Thymus (tissue), 11 donors: ENCODE results near the gene GALNT16. TPM values are rescaled to one million over a fixed set of nuclear protein-coding genes. Genes with fewer than 3 reads are reported as not detected.
"Not testable (repeated sequence)": the region's sequence is repeated elsewhere in the genome, so short reads cannot be mapped to it uniquely, and the experiment has no call there.

ENCODE experiments used
- DNase-seq, 9 donors: peaks; one replicate each; pipeline ENCODE4 v3.0.0-alpha.2; 2013; ENCODE audit warnings: low spot score in 9 of 9, low read depth in 6 of 9, missing footprints in 1 of 9
- H3K27ac ChIP-seq, 2 donors: one replicate each; pipeline ENCODE4 v1.5.1; 2013; ENCODE audit warnings: control low read depth in 1 of 2, low read depth in 1 of 2, low read length in 1 of 2, mild to moderate bottlenecking in 1 of 2, moderate library complexity in 1 of 2
- H3K27me3 ChIP-seq, 2 donors: one replicate each; pipeline ENCODE4 v1.5.1; 2013; ENCODE audit warnings: low read length in 1 of 2; ENCODE audit not compliant: control insufficient read depth in 2 of 2, insufficient read depth in 1 of 2
- H3K36me3 ChIP-seq, 2 donors: one replicate each; pipeline ENCODE4 v1.5.1; 2013; ENCODE audit warnings: low read length in 1 of 2, mild to moderate bottlenecking in 1 of 2, moderate library complexity in 1 of 2; ENCODE audit not compliant: control insufficient read depth in 2 of 2, insufficient read depth in 2 of 2
- H3K4me1 ChIP-seq, 2 donors: one replicate each; pipeline ENCODE4 v1.5.1; 2013; ENCODE audit warnings: low read length in 2 of 2; ENCODE audit not compliant: control insufficient read depth in 2 of 2, insufficient read depth in 2 of 2
- H3K4me3 ChIP-seq, 2 donors: one replicate each; pipeline ENCODE4 v1.5.1; 2013; ENCODE audit warnings: low read length in 2 of 2, control low read depth in 1 of 2, mild to moderate bottlenecking in 1 of 2
- H3K9me3 ChIP-seq, 2 donors: one replicate each; pipeline ENCODE4 v1.5.1; 2013; ENCODE audit warnings: low read length in 1 of 2, mild to moderate bottlenecking in 1 of 2; ENCODE audit not compliant: control insufficient read depth in 2 of 2, insufficient read depth in 1 of 2
- WGBS: extraction: QIAGEN DNeasy Blood & Tissue Kit; methylation state at CpG from one replicate; pipeline ENCODE4 v1.1.7; 2013; 5-methylcytosine and 5-hydroxymethylcytosine counted together
- polyA plus RNA-seq: library from polyadenylated mRNA; stranded (reverse); fragments of 200-250 nt; gene quantifications from one replicate; pipeline ENCODE4 v1.2.3, GENCODE V29; 2013
- total RNA-seq: library from RNA; stranded (reverse); fragments of 120-200 nt; gene quantifications from one replicate; pipeline ENCODE4 v1.2.4, GENCODE V29; 2013
- donor health status: healthy.

Gene GALNT16
- total and polyA plus RNA-seq, 2 donors, result 0.76 to 0.91 TPM

DNA sequence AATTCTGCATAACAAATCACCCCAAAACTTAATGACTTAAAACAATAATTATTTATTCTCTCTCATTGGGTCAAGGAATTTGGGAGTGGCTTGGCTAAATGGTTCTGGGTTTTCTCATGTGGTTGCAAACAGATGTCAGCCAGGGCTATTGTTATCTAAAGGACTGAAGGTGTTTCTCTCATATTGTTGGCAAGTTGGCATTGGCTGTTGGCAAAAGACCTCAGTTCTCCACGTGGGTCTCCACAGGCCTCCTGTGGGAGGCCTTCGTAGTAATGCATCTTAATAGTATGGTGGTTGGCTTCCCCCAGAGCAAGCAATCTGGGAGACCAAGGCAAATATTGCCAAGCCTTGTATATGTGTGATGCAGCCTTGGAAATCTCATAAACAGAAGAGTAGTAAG is 14.4 kb downstream of the GALNT16 start:
- Histone ChIP-seq H3K9me3 (no peaks in the 10 kb centered on the region), H3K4me3 (no peak overlapping the region), H3K27me3 (peaks cover 0 to 13% of the 10 kb centered on the region in 2 donors), H3K27ac (no peak overlapping the region), H3K36me3 (no peaks in the 10 kb centered on the region), H3K4me1 (no peaks in the 10 kb centered on the region)
- 62% methylated on average over 2 of the region's 2 CpGs for WGBS
- no peak for DNase-seq

DNA sequence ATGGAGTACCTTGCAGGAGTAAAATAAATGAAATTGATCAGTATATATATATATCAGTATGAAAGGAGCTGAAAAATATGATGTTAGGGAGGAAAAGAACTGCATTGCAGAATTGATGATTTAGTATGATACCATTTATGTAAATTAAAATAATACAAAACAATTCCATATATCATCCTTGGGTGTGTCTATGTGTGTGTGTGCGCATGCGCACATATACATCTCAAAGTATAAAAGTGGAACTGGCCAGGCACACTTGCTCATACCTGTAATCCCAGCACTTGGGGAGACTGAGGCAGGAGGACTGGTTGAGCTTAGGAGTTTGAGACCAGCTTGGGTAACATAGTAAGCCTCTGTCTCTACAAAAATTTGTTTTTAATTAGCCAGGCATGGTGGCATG is 15.4 kb downstream of the GALNT16 start:
- Histone ChIP-seq H3K4me1 (no peaks in the 10 kb centered on the region), H3K27ac (no peak overlapping the region), H3K4me3 (no peak overlapping the region), H3K36me3 (no peaks in the 10 kb centered on the region), H3K27me3 (peaks cover 0 to 9% of the 10 kb centered on the region in 2 donors), H3K9me3 (no peaks in the 10 kb centered on the region)
- 97% methylated on average over 2 of the region's 2 CpGs for WGBS
- DNase-seq, result no peak

DNA sequence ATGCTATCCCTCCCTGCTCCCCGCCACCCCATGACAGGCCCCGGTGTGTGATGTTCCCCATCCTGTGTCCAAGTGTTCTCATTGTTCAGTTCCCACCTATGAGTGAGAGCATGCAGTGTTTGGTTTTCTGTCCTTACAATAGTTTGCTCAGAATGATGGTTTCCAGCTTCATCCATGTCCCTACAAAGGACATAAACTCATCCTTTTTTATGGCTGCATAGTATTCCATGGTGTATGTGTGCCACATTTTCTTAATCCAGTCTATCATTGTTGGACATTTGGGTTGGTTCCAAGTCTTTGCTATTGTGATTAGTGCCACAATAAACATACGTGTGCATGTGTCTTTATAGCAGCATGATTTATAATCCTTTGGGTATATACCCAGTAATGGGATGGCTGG is 17.4 kb downstream of the GALNT16 start:
- 91% methylated on average over 3 of the region's 3 CpGs for WGBS

DNA sequence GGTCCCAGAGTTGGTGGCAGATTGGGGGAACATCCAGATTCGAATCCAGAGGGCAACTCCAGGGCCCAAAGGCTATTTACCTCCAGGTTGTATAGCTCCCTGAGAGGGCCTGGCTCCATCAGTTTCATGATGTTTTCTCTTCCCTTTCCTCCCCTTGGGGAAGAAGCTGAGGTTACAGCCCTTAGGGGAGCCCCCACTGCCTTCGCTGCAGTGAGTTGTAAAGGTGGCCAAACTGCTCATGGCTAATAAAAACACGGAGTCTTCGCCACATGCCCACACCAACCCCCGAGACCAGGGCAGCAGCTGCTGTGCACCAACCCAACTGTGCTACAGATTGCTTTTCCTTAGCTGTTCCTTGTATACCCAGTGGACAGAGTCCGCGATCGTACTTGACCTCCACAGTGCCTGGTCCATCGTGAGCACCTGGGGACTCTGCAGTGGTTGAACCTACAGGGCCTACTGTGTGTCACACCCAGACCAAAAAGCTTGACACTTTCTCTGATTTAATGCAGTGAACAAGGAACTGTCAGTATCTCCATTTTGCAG is 20.9 kb downstream of the GALNT16 start:
- 95% methylated on average over 9 of the region's 9 CpGs for WGBS
- Histone ChIP-seq H3K9me3 (no peaks in the 10 kb centered on the region), H3K27me3 (peaks cover 0 to 3% of the 10 kb centered on the region in 2 donors), H3K4me1 (no peaks in the 10 kb centered on the region), H3K4me3 (no peak overlapping the region), H3K36me3 (no peaks in the 10 kb centered on the region), H3K27ac (no peak overlapping the region)
- DNase-seq, result no peak

More for the DNA sequence above, 17.4 kb downstream of the GALNT16 start:
- H3K4me1 ChIP-seq, H3K4me3 ChIP-seq, DNase-seq, H3K9me3 ChIP-seq, H3K27me3 ChIP-seq, H3K27ac ChIP-seq, H3K36me3 ChIP-seq: not testable (repeated sequence)

DNA sequence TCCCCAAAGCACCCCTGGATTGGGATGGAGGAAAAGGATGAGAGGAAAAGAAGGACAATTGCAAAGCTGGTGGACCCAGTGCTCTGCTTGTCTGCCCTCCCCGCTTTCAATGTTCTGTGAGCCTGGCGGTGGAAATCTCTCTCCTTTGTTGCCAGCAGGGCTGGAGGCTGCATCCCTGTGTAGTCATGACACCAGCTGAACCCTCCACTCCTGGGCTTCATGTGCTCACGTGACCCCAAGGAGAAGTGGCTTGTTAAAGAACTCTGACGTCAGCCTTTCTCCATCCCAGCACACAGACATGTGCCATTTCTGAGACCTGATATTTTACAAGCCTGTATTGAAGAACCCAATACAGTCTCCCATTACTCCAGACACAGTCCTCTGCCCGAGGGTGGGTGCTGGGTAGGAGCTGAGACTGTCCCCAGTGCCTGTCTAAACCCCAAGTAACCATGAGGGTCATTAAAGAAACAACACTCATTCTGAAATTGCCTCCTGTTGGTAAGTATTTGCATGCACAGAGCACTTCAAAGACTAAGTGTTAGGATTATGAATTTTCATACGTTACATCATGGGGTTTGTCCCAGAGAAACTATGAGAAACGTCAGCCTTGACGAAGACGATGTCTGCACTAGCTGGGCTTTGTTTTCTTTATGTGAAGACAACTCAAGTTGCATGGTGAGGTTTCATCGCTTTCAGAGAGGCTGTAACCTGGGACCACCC is 21.7 kb downstream of the GALNT16 start:
- DNase-seq, result no peak
- H3K4me1 ChIP-seq, result no peaks in the 10 kb centered on the region
- 84% methylated on average over 10 of the region's 10 CpGs for WGBS

DNA sequence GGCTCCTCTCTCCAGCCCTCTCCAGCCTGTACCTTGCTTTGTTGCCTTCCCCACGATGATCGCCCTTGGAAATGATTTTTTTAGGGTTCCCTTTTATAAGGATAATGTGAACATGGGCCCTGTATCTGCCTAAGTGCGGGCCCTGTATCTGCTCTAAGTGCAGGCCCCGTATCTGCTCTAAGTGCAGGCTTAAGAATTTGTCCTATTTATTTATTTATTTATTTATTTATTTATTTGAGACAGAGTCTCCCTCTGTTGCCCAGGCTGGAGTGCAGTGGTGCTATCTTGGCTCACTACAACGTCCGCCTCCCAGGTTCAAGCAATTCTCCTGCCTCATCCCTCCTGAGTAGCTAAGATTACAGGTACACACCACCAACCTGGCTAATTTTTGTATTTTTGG is 22.5 kb downstream of the GALNT16 start:
- H3K27me3 ChIP-seq, result peaks cover 0 to 3% of the 10 kb centered on the region in 2 donors
- no peak for DNase-seq
- no peaks in the 10 kb centered on the region for H3K9me3 ChIP-seq
- H3K36me3 ChIP-seq, result no peaks in the 10 kb centered on the region
- WGBS, result 97% methylated on average over 6 of the region's 6 CpGs
- no peaks in the 10 kb centered on the region for H3K4me1 ChIP-seq
- no peak overlapping the region for H3K27ac ChIP-seq
- no peak overlapping the region for H3K4me3 ChIP-seq

More for the DNA sequence above, 21.7 kb downstream of the GALNT16 start:
- Histone ChIP-seq H3K36me3 (no peaks in the 10 kb centered on the region), H3K27me3 (peaks cover 0 to 3% of the 10 kb centered on the region in 2 donors), H3K9me3 (no peaks in the 10 kb centered on the region), H3K4me3 (no peak overlapping the region), H3K27ac (no peak overlapping the region)

DNA sequence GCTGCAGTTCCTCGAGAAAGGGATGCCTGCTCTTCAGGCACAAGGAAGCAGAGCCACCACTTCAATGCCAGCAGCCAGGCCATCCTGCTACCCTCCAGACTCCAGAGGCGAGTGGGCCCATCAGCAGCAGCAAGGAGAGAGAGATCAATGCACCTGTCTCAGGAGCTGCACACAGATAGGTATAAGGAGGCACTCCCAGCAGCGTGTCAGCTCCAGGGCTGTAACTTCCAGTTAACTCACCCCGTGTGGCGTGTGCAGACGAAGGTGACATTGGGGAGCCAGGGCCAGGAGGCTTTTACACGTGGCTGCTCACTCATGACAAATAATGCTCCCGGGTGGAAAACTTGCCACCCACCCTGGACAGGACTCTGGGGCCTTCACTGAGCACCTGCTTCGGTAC is 24.2 kb downstream of the GALNT16 start:
- DNase-seq, result no peak
- H3K27me3 ChIP-seq, result peaks cover 0 to 3% of the 10 kb centered on the region in 2 donors
- no peaks in the 10 kb centered on the region for H3K9me3 ChIP-seq
- no peak overlapping the region for H3K27ac ChIP-seq
- 80% methylated on average over 9 of the region's 9 CpGs for WGBS
- H3K4me1 ChIP-seq, result no peaks in the 10 kb centered on the region
- H3K36me3 ChIP-seq, result no peaks in the 10 kb centered on the region
- no peak overlapping the region for H3K4me3 ChIP-seq

DNA sequence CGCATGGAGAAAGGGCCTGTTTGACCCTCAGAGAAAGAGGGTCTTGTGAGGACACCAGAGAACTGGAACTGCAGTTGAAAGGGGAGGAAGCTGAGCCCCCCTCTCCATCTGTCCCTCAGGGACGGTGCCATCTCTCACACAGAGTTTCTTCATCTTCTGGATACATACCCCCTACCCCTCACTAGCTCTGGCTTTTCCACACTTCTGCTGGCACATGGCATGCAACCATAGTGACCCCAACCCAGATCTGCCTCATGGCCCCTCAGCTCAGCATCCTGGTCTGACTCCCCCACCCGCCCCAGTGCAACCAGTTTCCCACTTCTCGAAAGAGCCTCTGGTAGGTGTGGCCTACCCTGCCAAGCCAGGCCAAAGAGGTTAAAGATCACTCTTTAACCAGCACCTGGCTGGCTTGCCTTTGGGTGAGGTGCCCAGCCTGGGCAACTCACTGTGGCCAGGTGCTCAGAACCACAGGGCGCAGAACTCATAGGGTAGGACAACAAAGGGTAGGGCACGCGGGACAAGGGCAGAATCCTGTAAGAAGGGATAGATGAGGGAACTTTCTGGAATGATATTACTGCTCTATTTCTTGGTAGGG is 25.8 kb downstream of the GALNT16 start:
- Histone ChIP-seq H3K27me3 (peaks cover 0 to 1% of the 10 kb centered on the region in 2 donors), H3K9me3 (no peaks in the 10 kb centered on the region), H3K36me3 (no peaks in the 10 kb centered on the region), H3K4me1 (no peaks in the 10 kb centered on the region), H3K27ac (no peak overlapping the region), H3K4me3 (no peak overlapping the region)
- DNase-seq, result no peak
- 85% methylated on average over 7 of the region's 7 CpGs for WGBS
